GM12878 (cell line): Measurements from ENCODE around the gene SEMA3A. TPM values are rescaled to one million over a fixed set of nuclear protein-coding genes. Genes with fewer than 3 reads are reported as not detected.

Experiments
- ATAC-seq: fragments of 200-7000 bp; cut with Tn5 transposase; 3 replicates; pipeline ENCODE4 v1.9.1; 2020; ENCODE audit warnings: mild to moderate bottlenecking, moderate library complexity
- BruUV-seq: library from RNA; stranded (reverse); fragments of 400-500 nt; replicated peaks from 2 replicates; lab custom pipeline; 2021; lab: Mats Ljungman, UMichigan
- CTCF ChIA-PET: fragments of 300-600 bp; sonication (Branson Sonifier 250); formaldehyde crosslinking; extraction: SDS; loops from one replicate; lab custom pipeline; 2021; ENCODE audit warnings: inconsistent platforms; lab: Yijun Ruan, JAX
- POLR2A ChIA-PET: fragments of 350-600 bp; formaldehyde crosslinking; extraction: SDS; loops from one replicate; lab custom pipeline; 2021; ENCODE audit warnings: inconsistent platforms; lab: Charles Lee
- RAD21 ChIA-PET: fragments of 300-600 bp; sonication (Branson Sonifier 250); formaldehyde crosslinking; loops from one replicate; lab custom pipeline; 2023; ENCODE audit warnings: antibody characterized with exemption; ENCODE audit not compliant: unreplicated experiment; lab: Charles Lee
- SMC1A ChIA-PET: fragments of 300-600 bp; sonication (Branson Sonifier 250); formaldehyde crosslinking; loops from one replicate; lab custom pipeline; 2023; ENCODE audit not compliant: unreplicated experiment, uncharacterized antibody; lab: Charles Lee
- DNase-seq: peaks from one replicate; pipeline ENCODE4 v3.0.0-alpha.2; 2011; ENCODE audit warnings: low read depth, low spot score
- FAIRE-seq: peaks from 3 replicates; lab custom pipeline; 2011; peaks lifted over from hg19 to GRCh38; lab: Jason Lieb, UNC
- H2AFZ ChIP-seq: 2 replicates; pipeline ENCODE4 v1.6.0; 2011; ENCODE audit warnings: low read depth, low read length, control low read depth; ENCODE audit not compliant: control insufficient read depth
- H3K27ac ChIP-seq: 2 replicates; pipeline ENCODE4 v1.5.1; 2011; ENCODE audit warnings: control low read depth; ENCODE audit not compliant: control insufficient read depth, insufficient read depth
- H3K27me3 ChIP-seq, 2 experiments: replicated peaks in 1 of 2; 2 replicates each; pipeline versions ENCODE4 v1.6.0 to v1.6.1; 2011; ENCODE audit warnings: low read length in 1 of 2; ENCODE audit not compliant: control insufficient read depth in 2 of 2, insufficient read depth in 2 of 2
- H3K36me3 ChIP-seq, 2 experiments: 2 replicates each; pipeline ENCODE4 v1.5.1; 2011; ENCODE audit warnings: low read length in 1 of 2; ENCODE audit not compliant: control insufficient read depth in 2 of 2, insufficient read depth in 2 of 2
- H3K4me1 ChIP-seq: 2 replicates; pipeline ENCODE4 v1.6.1; 2011; ENCODE audit warnings: mild to moderate bottlenecking, low read length, moderate library complexity, mixed read lengths; ENCODE audit not compliant: control insufficient read depth, insufficient read depth
- H3K4me2 ChIP-seq: 2 replicates; pipeline ENCODE4 v1.6.0; 2011; ENCODE audit warnings: control low read depth; ENCODE audit not compliant: control insufficient read depth, insufficient read depth
- H3K4me3 ChIP-seq: fragments of 200-600 bp; sonication (generic); 2 replicates; pipeline ENCODE4 v1.5.1; 2016
- H3K79me2 ChIP-seq: 2 replicates; pipeline ENCODE4 v1.6.0; 2011; ENCODE audit warnings: low read length; ENCODE audit not compliant: control insufficient read depth, insufficient read depth
- H3K9ac ChIP-seq: 2 replicates; pipeline ENCODE4 v1.8.0; 2011; ENCODE audit warnings: low read length, control low read depth, mixed read lengths; ENCODE audit not compliant: control insufficient read depth, insufficient read depth
- H3K9me3 ChIP-seq: replicated peaks from 3 replicates; pipeline ENCODE4 v1.5.1; 2011; ENCODE audit warnings: mild to moderate bottlenecking, low read length; ENCODE audit not compliant: control insufficient read depth, insufficient read depth
- H4K20me1 ChIP-seq: 2 replicates; pipeline ENCODE4 v1.6.0; 2011; ENCODE audit not compliant: control insufficient read depth, insufficient read depth
- ASH2L ChIP-seq: fragments of 300-600, 200-600 bp; sonication (generic); IDR thresholded peaks from 2 replicates; pipeline ENCODE4 v1.6.1; 2017; ENCODE audit warnings: low read depth, mild to moderate bottlenecking, borderline replicate concordance
- CBX3 ChIP-seq: fragments of 200-600 bp; sonication (generic); IDR thresholded peaks from 2 replicates; pipeline ENCODE4 v1.6.1; 2016; ENCODE audit warnings: low read depth, borderline replicate concordance
- CHD4 ChIP-seq: fragments of 200-600 bp; sonication (generic); IDR thresholded peaks from 2 replicates; pipeline ENCODE4 v1.6.1; 2016; ENCODE audit warnings: mild to moderate bottlenecking
- EED ChIP-seq: sonication (generic); IDR thresholded peaks from 2 replicates; pipeline ENCODE4 v1.6.1; 2016; ENCODE audit warnings: antibody characterized with exemption, low read depth
- ESRRA ChIP-seq: IDR thresholded peaks from 2 replicates; pipeline ENCODE4 v1.6.1; 2012; ENCODE audit warnings: mild to moderate bottlenecking, low read length, improper control_type of control experiment
- IKZF1 ChIP-seq: fragments of 450-650 bp; conservative IDR thresholded peaks from 2 replicates; pipeline ENCODE4 v1.6.1; 2017; ENCODE audit warnings: antibody characterized with exemption, mild to moderate bottlenecking
- KDM1A ChIP-seq: fragments of 200-600 bp; sonication (generic); IDR thresholded peaks from 2 replicates; pipeline ENCODE4 v1.6.1; 2016; ENCODE audit warnings: borderline replicate concordance
- MTA2 ChIP-seq: fragments of 450-650 bp; IDR thresholded peaks from 2 replicates; pipeline ENCODE4 v1.6.1; 2016; ENCODE audit warnings: low read depth, mild to moderate bottlenecking, moderate library complexity
- MTA3 ChIP-seq: IDR thresholded peaks from 2 replicates; pipeline ENCODE4 v1.6.1; 2012; ENCODE audit warnings: low read length, inconsistent platforms, borderline replicate concordance
- PAX8 ChIP-seq: fragments of 450-650 bp; IDR thresholded peaks from 2 replicates; pipeline ENCODE4 v1.6.1; 2017; ENCODE audit warnings: mild to moderate bottlenecking, moderate library complexity
- PML ChIP-seq: IDR thresholded peaks from 2 replicates; pipeline ENCODE4 v1.6.1; 2012; ENCODE audit warnings: low read length, inconsistent platforms
- SMC3 ChIP-seq: IDR thresholded peaks from 2 replicates; pipeline ENCODE4 v1.6.1; 2011; ENCODE audit warnings: low read length, improper control_type of control experiment, borderline replicate concordance
- TARDBP ChIP-seq: IDR thresholded peaks from 2 replicates; pipeline ENCODE4 v1.6.1; 2016; ENCODE audit warnings: borderline replicate concordance
- ZNF24 ChIP-seq: fragments of 450-650 bp; IDR thresholded peaks from 2 replicates; pipeline ENCODE4 v1.6.1; 2017; ENCODE audit warnings: antibody characterized with exemption, mild to moderate bottlenecking
- ZZZ3 ChIP-seq: IDR thresholded peaks from 2 replicates; pipeline ENCODE4 v1.6.1; 2011; ENCODE audit warnings: low read depth; ENCODE audit not compliant: control insufficient read depth, insufficient read length
- WGBS: methylation state at CpG from one replicate; pipeline ENCODE4 v1.1.6; 2016; ENCODE audit warnings: low lambda C conversion rate; ENCODE audit not compliant: insufficient replicate concordance, insufficient coverage; ENCODE audit errors: missing lambda C conversion rate; 5-methylcytosine and 5-hydroxymethylcytosine counted together
- in situ Hi-C: fragments of 300-500 bp; cut with MboI; formaldehyde crosslinking; loops from 9 replicates; pipeline ENCODE4 v1.14.3; 2018; ENCODE audit warnings: mixed read lengths
- intact Hi-C: fragments of 100-400 bp; cut with micrococcal nuclease; formaldehyde crosslinking; loops from one replicate; pipeline ENCODE4 v1.14.2; 2022; ENCODE audit not compliant: unreplicated experiment
- polyA plus RNA-seq, 11 experiments: library from polyadenylated mRNA; depleted of rRNA in 4 of 11; unstranded in 6 of 11; stranded (reverse) in 5 of 11; fragments of >200 nt; fragmentation: Nextera tagmentation in 4 of 11; fragmentation: Illumina TruSeq in 1 of 11; extraction: Ambion mirVana in 4 of 11; extraction: Trizol in 1 of 11; gene quantifications; 1 replicate in 1 of 11; 2 replicates in 10 of 11; pipeline versions ENCODE4 v1.2.1 to v1.2.3, GENCODE V29; 2011 to 2016; ENCODE audit warnings: inconsistent platforms in 2 of 11, missing spikeins in 2 of 11, low read depth in 1 of 11
- total RNA-seq, 4 experiments: library from RNA; depleted of rRNA in 3 of 4; stranded (reverse); fragments of >200 nt in 3 of 4; fragmentation: Illumina TruSeq in 1 of 4; extraction: Trizol in 1 of 4; gene quantifications; 2 replicates each; pipeline versions ENCODE4 v1.2.1 to v1.2.3, GENCODE V29; 2013 to 2021
- TF ChIP-seq, protein P1 (sequence below): IDR thresholded peaks from 2 replicates; pipeline ENCODE4 v1.6.1; 2011; ENCODE audit warnings: mild to moderate bottlenecking, low read depth, low read length, moderate library complexity; ENCODE audit not compliant: insufficient replicate concordance

Gene SEMA3A
- total and polyA plus RNA-seq, 10 of the 15 experiments (the other 5 are each of a cell fraction or from before 2014, with no cell fraction given) = 0.01 to 3.3 (median 0.24) TPM

GRCh38 chr7:84219310-84219709, 24.7 kb upstream of the SEMA3A start:
- in situ Hi-C loops = no loop called here

More at GRCh38 chr7:84219310-84219709, 24.7 kb upstream of the SEMA3A start:
- TF ChIP-seq PAX8 = no peak
- no peak for TF ChIP-seq IKZF1
- no peak for TF ChIP-seq MTA3
- no peak for TF ChIP-seq MTA2
- TF ChIP-seq SMC3 = no peak
- TF ChIP-seq KDM1A = no peak
- no peak for TF ChIP-seq CHD4
- TF ChIP-seq EED = no peak
- TF ChIP-seq, protein P1, sequence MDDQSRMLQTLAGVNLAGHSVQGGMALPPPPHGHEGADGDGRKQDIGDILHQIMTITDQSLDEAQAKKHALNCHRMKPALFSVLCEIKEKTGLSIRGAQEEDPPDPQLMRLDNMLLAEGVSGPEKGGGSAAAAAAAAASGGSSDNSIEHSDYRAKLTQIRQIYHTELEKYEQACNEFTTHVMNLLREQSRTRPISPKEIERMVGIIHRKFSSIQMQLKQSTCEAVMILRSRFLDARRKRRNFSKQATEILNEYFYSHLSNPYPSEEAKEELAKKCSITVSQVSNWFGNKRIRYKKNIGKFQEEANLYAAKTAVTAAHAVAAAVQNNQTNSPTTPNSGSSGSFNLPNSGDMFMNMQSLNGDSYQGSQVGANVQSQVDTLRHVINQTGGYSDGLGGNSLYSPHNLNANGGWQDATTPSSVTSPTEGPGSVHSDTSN = no peak
- TF ChIP-seq ZNF24 = no peak
- no peak for TF ChIP-seq PML
- no peak for TF ChIP-seq TARDBP
- TF ChIP-seq ZZZ3 = no peak
- no peak for TF ChIP-seq ASH2L
- TF ChIP-seq ESRRA = no peak
- no peak for TF ChIP-seq CBX3
- TF ChIP-seq, all 136 proteins: peak for 0
- WGBS = 45% methylated on average over 2 of the region's 2 CpGs
- SMC1A ChIA-PET = no interaction called here
- ATAC-seq = no peak
- H3K4me2 ChIP-seq = no peak overlapping the region
- CTCF ChIA-PET = no interaction called here
- no peaks in the 10 kb centered on the region for H3K9me3 ChIP-seq
- no peak overlapping the region for H3K4me3 ChIP-seq
- FAIRE-seq = no peak
- no peak for DNase-seq
- no peaks in the 10 kb centered on the region for H3K4me1 ChIP-seq
- RAD21 ChIA-PET = no interaction called here
- no peak overlapping the region for H3K9ac ChIP-seq
- POLR2A ChIA-PET = no interaction called here
- no peaks in the 10 kb centered on the region for H3K27me3 ChIP-seq
- no peaks in the 10 kb centered on the region for H4K20me1 ChIP-seq
- no peaks in the 10 kb centered on the region for H3K79me2 ChIP-seq
- no TSS peak for BruUV-seq
- H3K36me3 ChIP-seq = no peaks in the 10 kb centered on the region
- intact Hi-C loops = no loop called here
- H2AFZ ChIP-seq = no peak overlapping the region
- no peak overlapping the region for H3K27ac ChIP-seq
